HL-60 (cell line): ENCODE data around the gene CD3G.

Source experiments
- DNase-seq, 2 experiments: peaks; one replicate each; pipeline ENCODE4 v3.0.0-alpha.2; 2010 to 2020; ENCODE audit warnings: low read depth in 1 of 2, low spot score in 1 of 2
- H3K27ac ChIP-seq: fragments of 250-450 bp; sonication (Bioruptor Pico); replicated peaks from 2 replicates; pipeline ENCODE4 v1.5.1; 2020; ENCODE audit warnings: mild to moderate bottlenecking, moderate library complexity
- H3K27me3 ChIP-seq: fragments of 250-450 bp; sonication (Bioruptor Pico); 2 replicates; pipeline ENCODE4 v1.5.1; 2021; ENCODE audit warnings: mild to moderate bottlenecking, moderate library complexity; ENCODE audit not compliant: insufficient read depth, poor library complexity, severe bottlenecking
- H3K4me3 ChIP-seq: replicated peaks from 2 replicates; pipeline ENCODE4 v1.5.1; 2011; ENCODE audit warnings: mild to moderate bottlenecking, control low read depth, low read length; ENCODE audit not compliant: insufficient read depth
- CTCF ChIP-seq: IDR thresholded peaks from one replicate; pipeline ENCODE4 v1.5.1; 2011; ENCODE audit warnings: low read length, control low read depth, inconsistent platforms; ENCODE audit not compliant: insufficient read depth
- GABPA ChIP-seq: IDR thresholded peaks from 2 replicates; pipeline ENCODE4 v1.6.1; 2012; ENCODE audit warnings: low read depth
- POLR2AphosphoS5 ChIP-seq: IDR thresholded peaks from 2 replicates; pipeline ENCODE4 v1.6.1; 2012; ENCODE audit warnings: low read depth
- REST ChIP-seq: IDR thresholded peaks from 2 replicates; pipeline ENCODE4 v1.6.1; 2012; ENCODE audit warnings: low read depth; ENCODE audit not compliant: insufficient replicate concordance
- SPI1 ChIP-seq: IDR thresholded peaks from 2 replicates; pipeline ENCODE4 v1.6.1; 2012; ENCODE audit warnings: low read depth, mild to moderate bottlenecking, borderline replicate concordance

Gene CD3G

GRCh38 chr11:118364956-118365615, 20.9 kb downstream of the CD3G start:
- no peak overlapping the region for H3K4me3 ChIP-seq
- TF ChIP-seq SPI1 (no peak), CTCF (no peak), REST (no peak), POLR2AphosphoS5 (no peak)

GRCh38 chr11:118366287-118366686, 22.1 kb downstream of the CD3G start:
- no peak overlapping the region for H3K4me3 ChIP-seq
- DNase-seq, result no peak
- TF ChIP-seq REST, result no peak
- no peak for TF ChIP-seq CTCF
- TF ChIP-seq POLR2AphosphoS5, result no peak
- H3K27me3 ChIP-seq, result no peaks in the 10 kb centered on the region
- H3K27ac ChIP-seq, result no peak overlapping the region

More at GRCh38 chr11:118364956-118365615, 20.9 kb downstream of the CD3G start:
- Histone ChIP-seq H3K27ac (no peak overlapping the region), H3K27me3 (no peaks in the 10 kb centered on the region)
- no peak for DNase-seq

GRCh38 chr11:118370774-118371173, 26.6 kb downstream of the CD3G start:
- DNase-seq, result no peak
- TF ChIP-seq POLR2AphosphoS5 (no peak), CTCF (no peak), SPI1 (no peak), REST (no peak), GABPA (no peak)
- no peak overlapping the region for H3K4me3 ChIP-seq
- no peak overlapping the region for H3K27ac ChIP-seq
- no peaks in the 10 kb centered on the region for H3K27me3 ChIP-seq
